ENCODE results near the gene NDUFB3. TPM values are rescaled to one million over a fixed set of nuclear protein-coding genes. Genes with fewer than 3 reads are reported as not detected.
"Not testable (repeated sequence)": the region's sequence is repeated elsewhere in the genome, so short reads cannot be mapped to it uniquely, and the experiment has no call there.

The NDUFB3 gene
- total and polyA plus RNA-seq, 8 donors = 14.8 to 42.5 (median 26.6) TPM

- intact Hi-C loops (cut with DNase I) = loop anchor here in 1 of 3 donors (5.0 kb wide), 1 partner anchor 42 kb away; no protein-coding TSS in a partner anchor
- ATAC-seq (no peak), DNase-seq (no peak), FAIRE-seq (no peak)
- TF ChIP-seq CTCF (IDR thresholded peaks at IDR 0.05) = no peak
- H3K4me3 ChIP-seq = peak overlapping the region in 1 of 4 donors; percentile 6
- no peaks in the 10 kb centered on the region for H3K9me3 ChIP-seq
- H3K36me3 ChIP-seq = no peaks in the 10 kb centered on the region
- H3K4me1 ChIP-seq = peaks cover 0 to 5% (median 0%) of the 10 kb centered on the region in 3 donors
- H3K27ac ChIP-seq = peak overlapping the region in 2 of 4 donors; percentile 99 to 100
- H3K27me3 ChIP-seq = no peaks in the 10 kb centered on the region
Observed at GRCh38 chr2:201114846-201115245, 43.0 kb downstream of the NDUFB3 start.

GRCh38 chr2:201116115-201116958 lies 44.5 kb downstream of the NDUFB3 start, which contains the start of gene CFLAR:
Gene CFLAR (plus strand): TSS chr2:201116164. CDS start chr2:201129866, 13,702 bp downstream.
- no peaks in the 10 kb centered on the region for H3K36me3 ChIP-seq
- H3K27me3 ChIP-seq = no peaks in the 10 kb centered on the region
- intact Hi-C loops (cut with DNase I) = loop anchor here in 1 of 3 donors (5.0 kb wide), 1 partner anchor 41 kb away; no protein-coding TSS in a partner anchor
- peak within 1 kb of the TSS; percentile 42 to 93 (median 70) for H3K4me3 ChIP-seq
- H3K9me3 ChIP-seq = no peaks in the 10 kb centered on the region
- peak within 1 kb of the TSS; percentile 99 to 100 (median 100) for H3K27ac ChIP-seq
- FAIRE-seq (no peak), ATAC-seq (peak; percentile 51 to 62 (median 56)), DNase-seq (peak; percentile 69 to 85 (median 72))
- H3K4me1 ChIP-seq = peaks cover 3 to 15% (median 12%) of the 10 kb centered on the region in 3 donors
- WGBS, 2 donors = 0 to 1% methylated on average over 70 to 75 of the region's 75 CpGs
- TF ChIP-seq CTCF (IDR thresholded peaks at IDR 0.05) = no peak

- no peak for FAIRE-seq
- ATAC-seq = peak; percentile 48 to 69 (median 64)
Observed at GRCh38 chr2:201116959-201117734, 45.3 kb downstream of the NDUFB3 start.

GRCh38 chr2:201117735-201118094 lies 45.9 kb downstream of the NDUFB3 start:
- Histone ChIP-seq H3K27ac (peak overlapping the region; percentile 99 to 100 (median 100)), H3K4me3 (peak overlapping the region; percentile 21 to 93 (median 61)), H3K4me1 (peaks cover 11 to 26% (median 12%) of the 10 kb centered on the region in 3 donors)
- H3K27me3 ChIP-seq, H3K36me3 ChIP-seq, FAIRE-seq, ATAC-seq, H3K9me3 ChIP-seq: not testable (repeated sequence)
- intact Hi-C loops (cut with DNase I) = loop anchor here in 1 of 3 donors (5.0 kb wide), 1 partner anchor 40 kb away; no protein-coding TSS in a partner anchor
- peak in 1 of 6 donors; percentile 34 for DNase-seq
- WGBS, 2 donors = 2 to 3% methylated on average over 13 of the region's 13 CpGs

More at GRCh38 chr2:201116959-201117734, 45.3 kb downstream of the NDUFB3 start:
- peak in 4 of 6 donors; percentile 45 to 75 (median 68) for DNase-seq
- H3K27ac ChIP-seq = peak overlapping the region; percentile 99 to 100 (median 100)
- peaks cover 5 to 20% (median 12%) of the 10 kb centered on the region in 3 donors for H3K4me1 ChIP-seq
- H3K9me3 ChIP-seq = no peaks in the 10 kb centered on the region
- 0 to 1% methylated on average over 22 of the region's 22 CpGs for WGBS, 2 donors
- peak in 1 of 4 donors; percentile 29 for TF ChIP-seq CTCF (IDR thresholded peaks at IDR 0.05)
- no peaks in the 10 kb centered on the region for H3K27me3 ChIP-seq
- peak overlapping the region; percentile 42 to 93 (median 70) for H3K4me3 ChIP-seq
- intact Hi-C loops (cut with DNase I) = loop anchor here in 1 of 3 donors (5.0 kb wide), 1 partner anchor 40 kb away; no protein-coding TSS in a partner anchor
- no peaks in the 10 kb centered on the region for H3K36me3 ChIP-seq

All from pancreas (tissue), 10 donors.